ENCODE measurements around the gene LRRC52. TPM values are rescaled to one million over a fixed set of nuclear protein-coding genes. Genes with fewer than 3 reads are reported as not detected.

Gene LRRC52
- total and polyA plus RNA-seq, 8 donors = not detected

- peaks cover 0 to 26% (median 22%) of the 10 kb centered on the region in 4 donors for H3K4me1 ChIP-seq
- no peak overlapping the region for H3K4me3 ChIP-seq
- no peaks in the 10 kb centered on the region for H3K9me3 ChIP-seq
- peak overlapping the region in 3 of 5 donors; percentile 35 to 65 (median 38) for H3K27ac ChIP-seq
- no peaks in the 10 kb centered on the region for H3K27me3 ChIP-seq
- 67 to 77% (median 72%) methylated on average over 6 of the region's 6 CpGs for WGBS, 5 donors
- intact Hi-C loops (cut with DNase I; ENCODE audit: low total_unique reads) = no loop called here
- no peaks in the 10 kb centered on the region for H3K36me3 ChIP-seq
- TF ChIP-seq EP300 (IDR thresholded peaks at IDR 0.05) = no peak
- TF ChIP-seq POLR2A (IDR thresholded peaks at IDR 0.05) = no peak
- no peak for TF ChIP-seq POLR2AphosphoS5 (IDR thresholded peaks at IDR 0.05)
- TF ChIP-seq CTCF (IDR thresholded peaks at IDR 0.05) = no peak
- no peak for DNase-seq
Measured at GRCh38 chr1:165542015-165542631, 1.7 kb upstream of the LRRC52 start.

- WGBS, 5 donors = 0 to 1% (median 0%) methylated on average over 1 of the region's 1 CpG
- H3K4me3 ChIP-seq = no peak overlapping the region
- peaks cover 0 to 26% (median 22%) of the 10 kb centered on the region in 4 donors for H3K4me1 ChIP-seq
- peak overlapping the region in 3 of 5 donors; percentile 35 to 65 (median 38) for H3K27ac ChIP-seq
- H3K36me3 ChIP-seq = no peaks in the 10 kb centered on the region
- intact Hi-C loops (cut with DNase I; ENCODE audit: low total_unique reads) = no loop called here
- DNase-seq = peak in 1 of 2 donors; percentile 48
- H3K27me3 ChIP-seq = no peaks in the 10 kb centered on the region
- H3K9me3 ChIP-seq = no peaks in the 10 kb centered on the region
- no peak for TF ChIP-seq POLR2A (IDR thresholded peaks at IDR 0.05)
- TF ChIP-seq EP300 (IDR thresholded peaks at IDR 0.05) = no peak
- TF ChIP-seq CTCF (IDR thresholded peaks at IDR 0.05) = no peak
- no peak for TF ChIP-seq POLR2AphosphoS5 (IDR thresholded peaks at IDR 0.05)
Measured at GRCh38 chr1:165542647-165543046, 1.2 kb upstream of the LRRC52 start.

GRCh38 chr1:165544996-165545395 is 1.2 kb downstream of the LRRC52 start:
- DNase-seq = no peak
- Histone ChIP-seq H3K9me3 (no peaks in the 10 kb centered on the region), H3K4me1 (peaks cover 0 to 26% (median 22%) of the 10 kb centered on the region in 4 donors), H3K4me3 (no peak overlapping the region), H3K36me3 (no peaks in the 10 kb centered on the region), H3K27ac (no peak overlapping the region), H3K27me3 (no peaks in the 10 kb centered on the region)
- TF ChIP-seq POLR2A (IDR thresholded peaks at IDR 0.05) = no peak
- TF ChIP-seq EP300 (IDR thresholded peaks at IDR 0.05) = no peak
- TF ChIP-seq CTCF (IDR thresholded peaks at IDR 0.05) = no peak
- TF ChIP-seq POLR2AphosphoS5 (IDR thresholded peaks at IDR 0.05) = no peak
- intact Hi-C loops (cut with DNase I; ENCODE audit: low total_unique reads) = no loop called here

- Histone ChIP-seq H3K4me3 (no peak overlapping the region), H3K27ac (no peak overlapping the region), H3K27me3 (no peaks in the 10 kb centered on the region), H3K9me3 (no peaks in the 10 kb centered on the region), H3K4me1 (peaks cover 0 to 26% (median 22%) of the 10 kb centered on the region in 4 donors), H3K36me3 (no peaks in the 10 kb centered on the region)
- WGBS, 5 donors = 47 to 57% (median 56%) methylated on average over 2 of the region's 2 CpGs
- intact Hi-C loops (cut with DNase I; ENCODE audit: low total_unique reads) = no loop called here
- DNase-seq = no peak
- TF ChIP-seq POLR2A (IDR thresholded peaks at IDR 0.05) (no peak), CTCF (IDR thresholded peaks at IDR 0.05) (no peak), EP300 (IDR thresholded peaks at IDR 0.05) (no peak), POLR2AphosphoS5 (IDR thresholded peaks at IDR 0.05) (no peak)
Measured at GRCh38 chr1:165545974-165546373, 2.2 kb downstream of the LRRC52 start.
